Stimulated activated CD8-positive, alpha-beta memory T cell treated with anti-CD3 and anti-CD28 coated beads, Interleukin-4, amount 100 ng/mL, for 24 hours (primary cell): Measurements from ENCODE around the gene AGRN.
"Not testable (repeated sequence)": the region's sequence is repeated elsewhere in the genome, so short reads cannot be mapped to it uniquely, and the experiment has no call there.

Source experiments
- DNase-seq: peaks from one replicate; pipeline ENCODE4 v3.0.0-alpha.2; 2020; ENCODE audit warnings: low read depth

AGRN gene

DNA sequence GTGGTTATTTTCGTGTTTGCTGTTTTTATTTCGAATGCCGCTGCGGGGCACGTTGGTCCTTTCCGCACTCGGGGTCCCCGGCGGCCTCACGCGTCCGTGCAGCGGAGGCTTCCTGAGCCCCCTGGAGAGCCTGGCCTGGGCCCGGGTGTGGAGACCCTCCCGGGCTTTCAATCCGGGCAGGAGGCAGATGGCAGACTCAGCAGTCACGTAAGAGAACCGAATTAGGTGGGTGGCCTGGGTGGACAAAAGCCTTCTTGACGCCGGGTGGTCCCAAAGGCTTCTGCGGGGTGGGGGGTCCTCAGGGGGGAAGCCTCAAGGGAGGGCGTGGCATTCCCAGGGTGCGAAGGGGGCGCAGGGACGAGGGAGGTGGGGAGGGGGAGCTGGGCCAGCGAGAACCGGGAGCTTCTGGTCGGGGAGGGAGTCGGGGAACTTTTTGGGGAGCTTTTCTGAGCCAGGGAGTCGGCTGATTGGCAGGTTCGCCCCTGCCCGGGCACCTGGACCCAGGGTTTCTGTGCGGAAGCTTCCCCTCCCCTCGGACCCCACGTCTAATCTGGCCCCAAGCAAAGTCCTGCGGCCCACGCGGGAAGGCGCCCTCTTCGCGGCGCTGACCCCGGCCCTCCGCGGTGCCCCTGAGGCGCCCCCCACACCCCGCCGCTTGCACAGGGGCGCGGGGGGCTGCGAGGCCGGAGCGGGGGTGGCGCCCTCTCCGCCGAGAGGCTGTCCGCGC is 18.7 kb upstream of the AGRN start:
- no peak for DNase-seq

DNA sequence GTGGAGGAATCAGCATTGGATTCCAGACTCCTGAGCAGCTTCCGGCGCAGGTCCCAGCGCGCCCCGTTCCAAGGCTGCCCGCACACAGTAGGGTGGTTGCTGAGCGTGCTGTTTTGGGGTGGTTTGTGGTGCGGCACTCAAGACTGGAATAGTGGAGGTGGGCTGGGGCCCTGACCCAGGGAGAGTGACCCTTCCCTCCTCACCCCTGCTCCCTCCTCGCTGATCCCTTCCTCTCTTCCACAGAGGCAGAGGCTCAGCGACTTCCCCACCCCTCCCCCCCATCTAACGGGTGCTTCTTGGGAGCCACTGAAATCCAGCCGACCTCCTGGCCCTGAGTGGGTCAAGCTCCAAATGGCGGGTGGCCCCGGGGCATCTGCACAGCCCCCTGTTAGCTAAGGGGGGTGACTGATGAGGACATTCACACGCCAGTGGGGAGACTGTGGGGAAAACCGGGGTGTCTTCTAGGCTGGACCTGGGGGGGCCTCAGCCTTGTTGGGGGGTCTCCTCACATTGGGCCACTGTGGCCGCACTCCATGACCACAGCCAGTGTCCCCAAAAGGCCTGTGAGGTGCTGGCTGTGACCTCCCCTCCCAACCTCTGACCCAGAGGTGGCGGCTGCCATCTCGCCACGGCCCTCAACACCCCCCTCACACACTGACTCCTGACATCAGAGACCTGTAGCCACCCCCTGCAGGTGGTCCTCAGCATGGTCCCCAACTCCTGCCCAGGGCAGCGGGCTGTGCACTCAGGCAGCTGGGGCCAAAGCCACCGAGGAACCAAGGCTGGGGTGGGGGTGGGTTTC is 16.1 kb upstream of the AGRN start:
- no peak for DNase-seq

DNA sequence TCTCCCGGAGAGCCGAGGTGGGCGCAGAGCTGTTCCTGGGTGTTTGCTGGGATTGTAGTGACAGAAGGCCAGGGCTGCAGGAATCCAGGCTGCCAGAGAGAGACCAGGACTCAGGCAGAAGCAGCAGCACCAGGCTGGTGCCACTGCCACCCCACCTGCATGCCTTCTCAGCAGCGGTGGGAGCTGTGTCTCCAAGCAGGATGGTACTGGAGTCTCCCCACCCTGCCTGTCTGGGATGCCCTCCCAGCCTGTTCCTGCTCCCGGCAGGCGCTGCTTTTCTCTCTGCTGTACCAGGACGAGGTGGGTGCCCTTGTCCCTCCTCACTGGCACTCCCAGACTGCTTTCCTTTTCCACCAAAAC is 15.5 kb upstream of the AGRN start:
- DNase-seq: no peak

DNA sequence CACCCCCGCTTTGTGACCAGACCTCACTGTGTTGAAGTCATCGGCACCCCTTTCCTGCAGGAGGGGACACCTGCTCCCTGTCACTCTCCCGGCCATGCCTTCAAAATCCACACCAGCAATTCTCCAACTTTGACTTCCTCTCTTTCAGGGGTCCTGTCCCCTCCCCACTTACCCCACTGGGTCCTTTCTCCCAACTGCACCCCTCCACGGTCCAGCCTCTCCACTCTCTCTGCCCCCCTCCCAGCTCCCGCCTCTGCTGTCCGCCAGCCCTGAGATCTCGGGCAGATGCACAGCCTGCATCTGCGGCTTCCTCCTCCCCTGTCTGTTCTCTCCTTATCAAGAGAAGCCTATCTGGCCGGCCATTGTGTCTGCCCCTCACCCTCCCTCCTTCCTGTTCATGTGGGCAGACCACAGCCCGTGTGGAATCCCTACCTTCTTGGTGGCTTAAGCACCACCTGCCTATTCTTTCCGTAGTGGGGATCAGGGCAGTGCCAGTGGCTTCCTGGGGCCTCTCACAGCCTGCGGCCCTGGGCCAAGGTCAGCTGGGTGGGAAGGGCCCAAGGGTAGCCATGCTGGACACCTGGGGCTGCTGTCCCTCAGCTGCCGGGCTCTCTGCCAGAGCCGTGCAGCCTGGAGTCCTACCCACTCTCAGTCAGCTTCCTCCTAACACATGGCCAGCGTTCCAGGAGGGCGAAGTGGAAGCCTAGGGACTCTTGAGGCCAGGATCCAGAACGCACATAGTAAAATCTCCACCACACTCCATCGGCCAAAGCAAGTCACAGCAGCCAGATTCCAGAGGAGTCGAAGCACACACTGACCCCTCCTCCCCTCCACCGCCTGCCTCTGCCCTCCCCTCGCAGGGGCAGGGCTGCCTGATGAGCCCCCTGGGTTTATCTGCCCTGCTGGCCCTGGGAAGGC is 14.9 kb upstream of the AGRN start:
- no peak for DNase-seq

- DNase-seq: no peak
Measured at GRCh38 chr1:1005774-1006304, 14.1 kb upstream of the AGRN start.

DNA sequence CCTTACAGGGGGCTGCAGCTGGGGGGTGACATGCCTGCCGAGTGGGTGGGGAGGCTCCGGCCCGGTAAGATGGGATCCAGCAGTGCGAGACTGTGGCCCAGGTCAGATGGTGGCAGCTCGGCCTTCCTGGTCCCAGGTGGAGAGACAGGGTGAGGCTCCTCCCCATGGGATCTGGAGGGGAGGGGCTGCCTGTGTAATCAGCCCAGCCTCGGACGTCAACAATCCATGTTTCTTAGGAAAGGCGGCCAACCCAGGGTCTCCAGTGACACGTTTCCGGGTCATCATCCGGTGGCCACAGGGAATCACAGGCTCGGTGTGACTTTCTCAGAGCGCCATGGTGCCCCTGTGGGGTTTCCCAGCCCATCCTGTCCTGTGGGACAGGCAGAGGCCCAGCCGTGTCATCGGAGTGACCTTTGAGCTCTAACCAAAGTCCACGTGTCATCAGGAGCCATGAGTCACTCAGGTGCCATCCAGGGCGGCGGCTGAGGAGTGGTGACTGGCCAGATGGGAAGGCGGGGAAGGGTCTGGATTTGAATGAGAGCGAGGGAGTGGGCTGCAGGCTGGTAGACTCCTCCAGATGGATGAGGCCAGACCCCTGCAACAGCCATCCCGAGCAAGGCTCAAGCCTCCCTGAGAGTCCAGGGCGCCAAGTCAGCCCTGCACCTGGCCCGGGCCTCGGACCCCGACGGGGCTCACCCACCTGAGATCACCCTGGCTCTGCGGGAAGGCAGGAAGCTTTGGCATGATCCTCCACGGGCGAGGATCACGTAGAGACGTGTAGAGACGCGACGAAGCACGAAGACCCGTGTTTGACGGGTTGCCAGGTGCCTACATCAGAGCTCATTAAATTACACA is 13.4 kb upstream of the AGRN start:
- no peak for DNase-seq

GRCh38 chr1:1010131-1010530 is 9.8 kb upstream of the AGRN start:
- DNase-seq: not testable (repeated sequence)

DNA sequence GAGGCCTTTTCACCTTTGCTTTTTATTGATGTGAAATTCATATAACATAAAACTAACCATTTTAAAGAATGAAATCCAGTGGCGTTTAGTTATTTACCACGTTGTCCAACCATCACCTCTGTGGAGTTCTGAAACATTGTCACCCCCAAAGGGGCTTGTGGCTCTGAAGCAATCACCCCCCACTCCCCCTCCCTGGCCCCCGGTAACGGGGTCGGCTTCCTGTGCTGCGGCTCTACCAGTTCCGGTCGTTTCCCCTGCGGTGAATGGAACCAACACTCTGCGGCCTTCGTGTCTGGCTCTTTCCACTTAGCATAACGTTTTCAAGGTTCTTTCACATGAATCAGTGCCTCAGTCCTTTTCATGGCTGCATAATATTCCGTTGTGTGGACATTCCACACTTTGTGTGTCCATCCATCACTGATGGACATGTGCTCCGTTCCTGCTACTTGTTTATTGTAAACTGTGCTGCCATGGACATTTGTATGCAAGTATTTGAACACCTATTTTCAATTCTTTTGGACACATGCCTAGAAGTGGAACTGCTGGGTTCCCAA is 8.4 kb upstream of the AGRN start:
- no peak for DNase-seq

DNA sequence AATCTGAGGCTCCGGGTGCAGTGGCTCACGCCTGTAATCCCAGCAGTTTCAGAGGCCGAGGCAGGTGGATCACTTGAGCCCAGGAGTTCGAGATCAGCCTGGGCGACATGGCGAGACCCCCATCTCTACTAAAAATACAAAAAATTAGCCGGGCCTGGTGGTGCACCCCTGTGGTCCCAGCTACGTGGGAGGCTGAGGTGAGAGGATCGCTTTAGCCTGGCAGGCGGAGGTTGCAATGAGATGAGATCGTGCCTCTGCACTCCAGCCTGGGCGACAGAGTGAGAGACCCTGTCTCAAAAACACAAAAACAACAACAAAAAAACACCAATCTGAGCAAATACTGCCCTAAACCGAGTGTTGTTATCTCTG is 7.2 kb upstream of the AGRN start:
- DNase-seq: not testable (repeated sequence)

DNA sequence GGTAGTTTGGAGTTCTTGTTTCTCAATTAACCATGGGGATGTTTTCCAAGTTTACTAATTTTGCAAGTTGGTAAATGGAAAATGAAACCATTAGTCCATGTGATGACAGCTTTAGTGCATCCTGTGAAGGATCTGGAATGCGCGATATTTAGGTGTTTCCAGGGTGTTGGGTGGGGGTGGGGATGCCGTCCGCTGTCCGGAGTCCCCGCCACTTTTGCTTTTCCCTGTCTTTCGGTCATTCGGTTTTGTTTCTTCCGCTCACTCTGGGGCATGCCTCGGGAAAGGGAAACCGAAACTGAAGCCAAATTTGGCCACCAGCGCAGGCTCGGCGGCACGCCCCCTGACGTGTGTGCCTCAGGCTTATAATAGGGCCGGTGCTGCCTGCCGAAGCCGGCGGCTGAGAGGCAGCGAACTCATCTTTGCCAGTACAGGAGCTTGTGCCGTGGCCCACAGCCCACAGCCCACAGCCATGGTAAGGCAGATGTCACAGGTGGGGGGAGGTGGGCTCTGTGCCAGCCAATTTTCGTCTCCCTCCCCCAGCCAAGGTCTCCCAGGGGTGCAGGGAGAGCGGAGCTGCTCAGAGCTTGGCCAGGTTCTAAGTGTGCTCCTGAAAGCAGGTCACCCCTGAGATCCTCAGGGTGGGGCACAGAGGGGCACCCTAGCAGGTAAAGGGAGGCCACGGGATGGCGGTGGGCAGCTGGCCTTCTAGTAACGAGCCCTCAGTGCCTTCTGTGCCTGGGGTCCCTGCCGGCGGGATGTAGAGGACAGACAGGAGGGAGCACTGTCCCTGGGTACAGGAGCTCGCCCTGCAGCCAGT is 6.6 kb upstream of the AGRN start, which contains the start of gene ISG15:
Gene ISG15, plus strand, starts transcription at position 393 of the 817 bp plus-strand sequence. Its CDS starts 77 bp downstream, at position 470.
- DNase-seq: peak; percentile 78

GRCh38 chr1:1013922-1014648 is 5.8 kb upstream of the AGRN start:
- no peak for DNase-seq

- DNase-seq: no peak
Measured at GRCh38 chr1:1014799-1015681, 4.9 kb upstream of the AGRN start.

DNA sequence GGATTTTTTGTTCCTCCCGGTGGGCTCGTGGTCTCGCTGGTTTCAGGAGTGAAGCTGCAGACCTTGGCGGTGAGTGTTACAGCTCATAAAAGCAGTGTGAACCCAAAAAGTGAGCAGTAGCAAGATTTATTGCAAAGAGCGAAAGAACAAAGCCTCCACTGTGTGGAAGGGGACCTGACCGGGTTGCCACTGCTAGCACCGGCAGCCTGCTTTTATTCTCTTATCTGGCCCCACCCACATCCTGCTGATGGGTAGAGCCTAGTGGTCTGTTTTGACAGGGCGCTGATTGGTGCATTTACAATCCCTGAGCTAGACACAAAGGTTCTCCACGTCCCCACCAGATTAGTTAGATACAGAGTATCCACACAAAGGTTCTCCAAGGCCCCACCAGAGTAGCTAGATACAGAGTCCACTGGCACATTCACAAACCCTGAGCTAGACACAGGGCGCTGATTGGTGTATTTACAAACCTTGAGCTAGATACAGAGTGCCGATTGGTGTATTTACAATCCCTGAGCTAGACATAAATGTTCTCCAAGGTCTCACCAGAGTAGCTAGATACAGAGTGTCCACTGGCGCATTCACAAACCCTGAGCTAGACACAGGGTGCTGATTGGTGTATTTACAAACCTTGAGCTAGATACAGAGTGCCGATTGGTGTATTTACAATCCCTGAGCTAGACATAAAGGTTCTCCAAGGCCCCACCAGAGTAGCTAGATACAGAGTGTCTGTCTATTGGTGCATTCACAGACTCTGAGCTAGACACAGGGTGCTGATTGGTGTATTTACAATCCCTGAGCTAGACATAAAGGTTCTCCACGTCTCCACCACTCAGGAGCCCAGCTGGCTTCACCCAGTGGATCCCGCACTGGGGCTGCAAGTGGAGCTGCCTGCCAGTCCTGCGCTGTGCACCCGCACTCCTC is 2.3 kb upstream of the AGRN start:
- not testable (repeated sequence) for DNase-seq

DNA sequence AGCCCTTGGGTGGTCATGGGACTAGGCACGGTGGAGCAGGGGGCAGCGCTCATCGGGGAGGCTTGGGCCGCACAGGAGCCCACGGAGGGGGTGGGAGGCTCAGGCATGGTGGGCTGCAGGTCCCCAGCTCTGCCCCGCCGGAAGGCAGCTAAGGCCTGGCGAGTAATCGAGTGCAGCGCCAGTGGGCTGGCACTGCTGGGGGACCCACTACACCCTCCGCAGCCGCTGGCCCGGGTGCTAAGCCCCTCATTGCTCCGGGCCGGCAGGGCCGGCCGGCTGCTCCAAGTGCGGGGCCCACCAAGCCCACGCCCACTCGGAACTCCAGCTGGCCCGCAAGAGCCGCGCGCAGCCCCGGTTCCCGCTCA is 1.6 kb upstream of the AGRN start:
- DNase-seq: not testable (repeated sequence)

DNA sequence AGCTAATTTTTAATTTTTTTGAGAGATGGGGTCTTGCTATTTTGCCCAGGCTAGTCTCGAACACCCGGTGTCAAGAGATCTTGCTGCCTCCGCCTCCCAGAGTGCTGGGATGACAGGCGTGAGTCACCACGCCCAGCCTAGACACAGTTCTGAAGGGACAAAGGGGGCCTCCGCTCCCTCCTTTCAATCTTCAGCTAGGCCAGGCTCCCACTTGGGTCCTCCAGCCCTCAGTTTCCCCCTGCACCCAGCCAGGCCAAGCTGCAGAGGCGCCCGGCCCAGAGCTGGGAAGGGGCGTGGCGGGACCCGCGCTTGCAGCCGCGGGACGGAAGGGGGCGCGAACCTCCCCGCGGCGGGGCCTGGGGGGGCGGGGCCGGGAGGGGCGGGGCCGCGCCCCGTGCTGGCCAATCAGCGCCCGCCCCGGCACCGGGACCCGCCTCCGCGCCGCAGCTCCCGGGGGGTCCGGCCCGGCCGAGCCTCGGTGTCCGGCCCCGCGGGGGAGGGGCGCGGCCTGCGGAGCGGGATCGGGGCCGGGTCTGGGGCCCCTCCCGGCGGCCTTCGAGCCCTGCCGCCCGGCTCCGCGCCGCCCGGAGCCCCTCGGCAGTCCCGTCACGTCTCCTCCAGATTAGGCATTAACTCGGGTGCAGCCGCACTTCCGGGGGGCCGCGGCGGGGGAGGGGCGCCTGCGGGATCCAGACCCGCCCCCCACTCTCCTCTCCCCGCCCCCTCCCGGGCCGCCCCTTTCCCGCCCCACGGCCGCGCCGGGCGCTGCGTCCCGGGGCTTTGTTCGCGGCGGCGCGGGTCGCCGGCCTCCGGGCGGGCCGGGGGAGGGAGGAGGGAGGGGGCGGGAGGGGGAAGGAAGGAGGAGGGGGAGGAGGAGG is 559 bp upstream of the AGRN start:
- peak; percentile 64 for DNase-seq

- no peak for DNase-seq
Measured at GRCh38 chr1:1020415-1021009, 592 bp downstream of the AGRN start.
